K562 (cell line): Measurements from ENCODE around the gene THYN1. TPM values are rescaled to one million over a fixed set of nuclear protein-coding genes. Genes with fewer than 3 reads are reported as not detected.
A peak's percentile ranks its signal among the peaks of the same experiment; 100 is the strongest.

Experiments used
- ARID1B ChIP-seq: fragments of 450-650 bp; IDR thresholded peaks from 2 replicates; pipeline ENCODE4 v1.6.1; 2016; ENCODE audit warnings: antibody characterized with exemption, mild to moderate bottlenecking, inconsistent platforms
- ATF2 ChIP-seq: sonication (generic); formaldehyde crosslinking; IDR thresholded peaks from 2 replicates; pipeline ENCODE4 v1.8.1; 2022; ENCODE audit warnings: missing genetic modification reagents
- CBFA2T2 ChIP-seq: fragments of 450-650 bp; conservative IDR thresholded peaks from 2 replicates; pipeline ENCODE4 v1.6.1; 2017; ENCODE audit warnings: mild to moderate bottlenecking
- CHD4 ChIP-seq: fragments of 200-600 bp; sonication (generic); IDR thresholded peaks from 3 replicates; pipeline ENCODE4 v1.6.1; 2012; ENCODE audit warnings: low read depth, mild to moderate bottlenecking, mixed read lengths, low read length, inconsistent platforms; ENCODE audit not compliant: insufficient read depth, insufficient replicate concordance, poor library complexity, severe bottlenecking
- DPF2 ChIP-seq: fragments of 450-650 bp; IDR thresholded peaks from 2 replicates; pipeline ENCODE4 v1.6.1; 2016
- HNRNPK ChIP-seq: fragments of 200-400 bp; formaldehyde crosslinking; IDR thresholded peaks from one replicate; pipeline ENCODE4 v1.6.1; 2018; ENCODE audit warnings: mild to moderate bottlenecking, low read depth, low read length; ENCODE audit not compliant: poor library complexity, severe bottlenecking
- HNRNPL ChIP-seq: fragments of 200-400 bp; formaldehyde crosslinking; IDR thresholded peaks from 2 replicates; pipeline ENCODE4 v1.6.1; 2017; ENCODE audit warnings: low read depth, mild to moderate bottlenecking, low read length
- NCOR1 ChIP-seq: fragments of 450-650 bp; IDR thresholded peaks from 2 replicates; pipeline ENCODE4 v1.6.1; 2016; ENCODE audit warnings: mild to moderate bottlenecking, moderate library complexity
- POLR3G ChIP-seq: IDR thresholded peaks from 2 replicates; pipeline ENCODE4 v1.6.1; 2011; ENCODE audit not compliant: insufficient read length, insufficient replicate concordance; ENCODE audit errors: extremely low read depth
- PURB ChIP-seq: sonication (generic); formaldehyde crosslinking; IDR thresholded peaks from 2 replicates; pipeline ENCODE4 v1.9.0; 2021; ENCODE audit warnings: low read depth, mild to moderate bottlenecking, missing genetic modification reagents
- RBM14 ChIP-seq: fragments of 200-400 bp; formaldehyde crosslinking; IDR thresholded peaks from 2 replicates; pipeline ENCODE4 v1.6.1; 2018; ENCODE audit warnings: low read depth, mild to moderate bottlenecking, low read length, moderate library complexity, borderline replicate concordance; ENCODE audit not compliant: insufficient read depth
- SAP30 ChIP-seq: fragments of 200-600 bp; sonication (generic); IDR thresholded peaks from 2 replicates; pipeline ENCODE4 v1.6.1; 2012; ENCODE audit warnings: borderline replicate concordance, low read depth, mild to moderate bottlenecking, moderate library complexity, low read length, control low read depth, inconsistent platforms; ENCODE audit not compliant: insufficient read depth, poor library complexity, severe bottlenecking
- SMAD4 ChIP-seq: fragments of 250-450 bp; sonication (Bioruptor Pico); conservative IDR thresholded peaks from 2 replicates; pipeline ENCODE4 v1.8.0; 2021; ENCODE audit warnings: inconsistent platforms, mild to moderate bottlenecking, moderate library complexity
- SMARCE1 ChIP-seq: fragments of 450-650 bp; IDR thresholded peaks from 2 replicates; pipeline ENCODE4 v1.7.1; 2016; ENCODE audit warnings: mild to moderate bottlenecking
- TCF3 ChIP-seq: sonication (generic); formaldehyde crosslinking; IDR thresholded peaks from 2 replicates; pipeline ENCODE4 v1.4.0; 2020; ENCODE audit warnings: mild to moderate bottlenecking, missing genetic modification reagents
- TEAD4 ChIP-seq, 2 experiments: sonication (generic) in 1 of 2; formaldehyde crosslinking in 1 of 2; IDR thresholded peaks; 2 replicates each; pipeline versions ENCODE4 v1.6.1 to v1.8.0; 2012 to 2022; ENCODE audit warnings: borderline replicate concordance in 1 of 2, inconsistent platforms in 1 of 2, low read length in 1 of 2, mild to moderate bottlenecking in 1 of 2, missing genetic modification reagents in 1 of 2
- ZKSCAN1 ChIP-seq: fragments of 150-350 bp; IDR thresholded peaks from 2 replicates; pipeline ENCODE4 v1.6.1; 2016; ENCODE audit warnings: low read depth, low read length
- ZNF146 ChIP-seq: IDR thresholded peaks from one replicate; pipeline ENCODE4 v1.6.1; 2018; ENCODE audit warnings: missing compliant biosample characterization; ENCODE audit not compliant: unreplicated experiment
- polyA plus RNA-seq, 8 experiments: library from polyadenylated mRNA; depleted of rRNA in 4 of 8; stranded (reverse) in 5 of 8; unstranded in 3 of 8; fragments of >200 nt; fragmentation: Nextera tagmentation in 2 of 8; fragmentation: Illumina TruSeq in 1 of 8; extraction: Ambion mirVana in 2 of 8; extraction: Trizol in 1 of 8; gene quantifications; 2 replicates each; pipeline versions ENCODE4 v1.2.1 to v1.2.3, GENCODE V29; 2011 to 2014; ENCODE audit warnings: inconsistent platforms in 1 of 8, missing spikeins in 1 of 8
- total RNA-seq, 7 experiments: library from RNA; depleted of rRNA in 6 of 7; stranded (reverse); fragments of >200 nt in 6 of 7; fragmentation: Illumina TruSeq in 2 of 7; extraction: Trizol in 2 of 7; gene quantifications; 2 replicates each; pipeline versions ENCODE4 v1.2.1 to v1.2.3, GENCODE V29; 2011 to 2021; ENCODE audit warnings: low replicate concordance in 1 of 7
- TF ChIP-seq, protein P1 (sequence below): fragments of 450-650 bp; IDR thresholded peaks from 2 replicates; pipeline ENCODE4 v1.6.1; 2017; ENCODE audit warnings: antibody characterized with exemption, mild to moderate bottlenecking

The THYN1 gene
- total and polyA plus RNA-seq, 9 of the 15 experiments (the other 6 are each of a cell fraction or from before 2014, with no cell fraction given): 54.9 to 279 (median 104) TPM

DNA sequence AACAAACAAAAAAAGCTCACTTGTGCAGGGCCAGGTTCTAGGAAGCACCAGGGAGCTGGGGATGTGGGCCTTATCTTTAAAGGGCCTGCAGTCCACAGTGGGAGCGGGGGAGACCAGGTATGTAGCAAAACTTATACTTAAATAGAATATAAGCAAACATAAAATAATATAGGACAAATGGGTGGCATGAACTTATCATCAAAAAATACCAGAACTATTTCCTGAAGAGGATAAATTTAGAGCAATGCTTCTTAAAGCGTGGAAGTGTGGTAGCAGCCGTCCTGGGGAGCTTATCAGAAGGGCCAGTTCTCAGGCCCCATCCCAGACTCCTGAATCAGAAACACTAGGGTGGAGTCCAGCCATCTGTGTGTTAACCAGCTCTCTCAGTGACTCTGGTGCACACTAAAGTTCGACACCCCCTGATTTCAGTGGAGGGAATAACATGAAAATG is 19.4 kb downstream of the THYN1 start (continued):
- no peak for TF ChIP-seq CHD4
- no peak for TF ChIP-seq RBM14
- TF ChIP-seq TEAD4 (IDR thresholded peaks at IDR 0.05; ENCODE audit: low read length): peak; percentile 48; the same call in 1 of the 2 replicates
- no peak for TF ChIP-seq TEAD4 (CRISPR knock-in tag; IDR thresholded peaks at IDR 0.05; ENCODE audit: borderline replicate concordance)
- TF ChIP-seq ZKSCAN1: no peak
- peak; percentile 63 for TF ChIP-seq TCF3 (CRISPR knock-in tag)
- TF ChIP-seq, protein P1, sequence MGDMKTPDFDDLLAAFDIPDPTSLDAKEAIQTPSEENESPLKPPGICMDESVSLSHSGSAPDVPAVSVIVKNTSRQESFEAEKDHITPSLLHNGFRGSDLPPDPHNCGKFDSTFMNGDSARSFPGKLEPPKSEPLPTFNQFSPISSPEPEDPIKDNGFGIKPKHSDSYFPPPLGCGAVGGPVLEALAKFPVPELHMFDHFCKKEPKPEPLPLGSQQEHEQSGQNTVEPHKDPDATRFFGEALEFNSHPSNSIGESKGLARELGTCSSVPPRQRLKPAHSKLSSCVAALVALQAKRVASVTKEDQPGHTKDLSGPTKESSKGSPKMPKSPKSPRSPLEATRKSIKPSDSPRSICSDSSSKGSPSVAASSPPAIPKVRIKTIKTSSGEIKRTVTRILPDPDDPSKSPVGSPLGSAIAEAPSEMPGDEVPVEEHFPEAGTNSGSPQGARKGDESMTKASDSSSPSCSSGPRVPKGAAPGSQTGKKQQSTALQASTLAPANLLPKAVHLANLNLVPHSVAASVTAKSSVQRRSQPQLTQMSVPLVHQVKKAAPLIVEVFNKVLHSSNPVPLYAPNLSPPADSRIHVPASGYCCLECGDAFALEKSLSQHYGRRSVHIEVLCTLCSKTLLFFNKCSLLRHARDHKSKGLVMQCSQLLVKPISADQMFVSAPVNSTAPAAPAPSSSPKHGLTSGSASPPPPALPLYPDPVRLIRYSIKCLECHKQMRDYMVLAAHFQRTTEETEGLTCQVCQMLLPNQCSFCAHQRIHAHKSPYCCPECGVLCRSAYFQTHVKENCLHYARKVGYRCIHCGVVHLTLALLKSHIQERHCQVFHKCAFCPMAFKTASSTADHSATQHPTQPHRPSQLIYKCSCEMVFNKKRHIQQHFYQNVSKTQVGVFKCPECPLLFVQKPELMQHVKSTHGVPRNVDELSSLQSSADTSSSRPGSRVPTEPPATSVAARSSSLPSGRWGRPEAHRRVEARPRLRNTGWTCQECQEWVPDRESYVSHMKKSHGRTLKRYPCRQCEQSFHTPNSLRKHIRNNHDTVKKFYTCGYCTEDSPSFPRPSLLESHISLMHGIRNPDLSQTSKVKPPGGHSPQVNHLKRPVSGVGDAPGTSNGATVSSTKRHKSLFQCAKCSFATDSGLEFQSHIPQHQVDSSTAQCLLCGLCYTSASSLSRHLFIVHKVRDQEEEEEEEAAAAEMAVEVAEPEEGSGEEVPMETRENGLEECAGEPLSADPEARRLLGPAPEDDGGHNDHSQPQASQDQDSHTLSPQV: 0 out of 2 replicates have a peak, but pooled peaks have one; percentile 42
- no peak for TF ChIP-seq SAP30
- no peak for TF ChIP-seq ATF2
- TF ChIP-seq SMARCE1: 0 out of 2 replicates have a peak, but pooled peaks have one; percentile 70
- no peak for TF ChIP-seq POLR3G
- TF ChIP-seq HNRNPK: no peak
- peak; percentile 67 for TF ChIP-seq NCOR1
- TF ChIP-seq HNRNPL: no peak
- TF ChIP-seq DPF2: peak; percentile 80
- peak; percentile 69 for TF ChIP-seq CBFA2T2
- TF ChIP-seq ARID1B: peak; percentile 83
- TF ChIP-seq SMAD4 (CRISPR knock-in tag): peak; percentile 37; the same call in 1 of the 2 replicates
- no peak for TF ChIP-seq PURB (CRISPR knock-in tag)
- TF ChIP-seq ZNF146 (CRISPR knock-in tag): no peak
